GM15510 (cell line): ENCODE measurements around the gene MRPS9.

ENCODE experiments used
- POLR2A ChIP-seq: IDR thresholded peaks from 3 replicates; pipeline ENCODE4 v1.6.1; 2011; ENCODE audit warnings: borderline replicate concordance; ENCODE audit not compliant: insufficient read length; ENCODE audit errors: extremely low read depth

MRPS9 gene

DNA sequence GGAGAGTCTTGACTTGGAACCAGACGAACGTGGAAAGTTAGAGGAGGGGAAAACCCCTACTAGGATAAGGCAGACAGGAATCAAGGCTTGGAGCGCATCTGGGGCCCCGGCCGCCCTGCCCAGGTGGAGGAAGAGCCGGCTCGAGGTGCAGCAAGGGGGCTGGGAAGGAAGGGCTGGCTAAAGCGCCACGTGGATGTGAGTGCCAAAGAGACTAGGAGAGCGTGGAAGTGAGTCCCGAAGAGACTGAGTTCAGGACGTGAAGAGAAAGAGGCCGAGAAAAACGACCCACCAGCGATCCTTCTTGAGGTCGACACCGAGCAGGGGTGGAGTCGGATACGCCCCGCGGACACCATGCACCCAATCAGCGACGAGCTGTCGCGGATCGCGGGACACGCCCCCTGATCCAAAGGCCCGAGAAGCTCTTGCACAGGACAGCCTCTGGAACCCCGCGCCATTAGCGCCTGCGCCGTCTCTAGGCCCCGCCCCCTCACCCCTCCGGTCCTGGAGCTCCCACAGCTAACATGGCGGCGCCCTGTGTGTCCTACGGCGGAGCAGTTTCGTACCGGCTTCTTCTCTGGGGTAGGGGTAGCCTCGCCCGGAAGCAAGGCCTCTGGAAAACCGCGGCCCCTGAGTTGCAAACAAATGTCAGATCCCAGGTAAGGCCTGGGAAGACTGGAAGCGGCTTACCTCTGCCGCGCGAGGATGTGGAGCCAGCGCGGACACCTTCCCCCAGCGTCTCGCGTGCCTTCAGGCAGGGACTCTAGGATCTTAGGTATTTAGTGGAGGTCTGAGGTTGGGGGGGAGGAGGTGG, at the start of gene MRPS9:
MRPS9 (plus strand) TSS at position 498 of the 811 bp plus-strand sequence; CDS start at position 522, 24 bp downstream.
- TF ChIP-seq POLR2A = peak; percentile 85

DNA sequence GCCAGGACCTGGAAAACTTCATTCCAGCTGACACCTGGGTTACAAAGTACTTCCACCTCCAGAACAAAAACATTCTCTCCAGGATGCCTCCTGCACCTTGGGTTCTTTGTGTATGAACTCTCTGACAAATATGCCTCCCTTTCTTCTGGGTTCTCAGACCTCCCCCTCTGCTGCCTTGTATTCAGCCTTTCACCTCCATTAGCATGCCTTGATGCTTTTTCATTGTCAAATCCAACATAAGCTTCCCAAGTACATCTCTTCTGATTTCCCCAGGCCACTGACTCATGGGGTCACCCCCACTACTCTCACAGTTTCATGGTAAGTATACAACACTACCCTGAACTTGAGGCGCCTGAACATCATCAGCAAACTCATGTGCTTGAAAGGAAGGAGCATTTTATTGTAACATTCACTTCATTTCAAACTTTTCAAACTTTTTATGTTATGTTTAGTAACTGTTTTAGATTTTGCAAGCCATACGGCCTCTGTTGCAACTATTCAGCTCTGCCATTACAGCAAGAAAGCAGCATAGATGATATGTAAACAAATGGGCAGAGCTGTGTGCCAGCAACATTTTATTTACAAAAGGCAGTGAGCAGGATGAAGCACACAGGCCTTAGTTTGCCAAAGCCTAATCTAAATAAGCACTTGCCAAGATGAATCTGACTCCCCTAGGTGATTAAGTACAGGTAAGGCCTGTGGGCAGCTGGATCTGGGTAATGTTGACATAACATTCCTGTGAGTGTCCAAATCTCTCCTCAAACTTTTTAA, 32.5 kb upstream of the MRPS9 start:
- no peak for TF ChIP-seq POLR2A

DNA sequence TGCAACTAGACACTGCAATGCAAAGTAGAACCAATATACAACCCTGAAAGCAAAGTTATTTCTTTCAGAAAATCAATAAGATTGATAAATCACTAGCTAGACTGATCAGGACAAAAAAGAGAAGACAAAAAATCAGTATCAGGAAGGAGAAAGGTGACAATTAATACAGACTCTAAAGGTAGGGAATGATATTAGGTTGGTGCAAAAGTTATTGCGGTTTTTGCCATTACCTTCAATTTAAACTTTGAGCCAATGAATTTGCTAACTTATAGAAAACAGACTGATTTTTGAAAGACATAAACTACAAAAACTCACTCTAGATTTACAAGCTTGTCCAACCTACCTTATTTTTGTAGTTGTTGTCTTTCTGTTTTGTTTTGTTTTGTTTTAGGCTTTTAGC, 30.5 kb upstream of the MRPS9 start:
- no peak for TF ChIP-seq POLR2A

DNA sequence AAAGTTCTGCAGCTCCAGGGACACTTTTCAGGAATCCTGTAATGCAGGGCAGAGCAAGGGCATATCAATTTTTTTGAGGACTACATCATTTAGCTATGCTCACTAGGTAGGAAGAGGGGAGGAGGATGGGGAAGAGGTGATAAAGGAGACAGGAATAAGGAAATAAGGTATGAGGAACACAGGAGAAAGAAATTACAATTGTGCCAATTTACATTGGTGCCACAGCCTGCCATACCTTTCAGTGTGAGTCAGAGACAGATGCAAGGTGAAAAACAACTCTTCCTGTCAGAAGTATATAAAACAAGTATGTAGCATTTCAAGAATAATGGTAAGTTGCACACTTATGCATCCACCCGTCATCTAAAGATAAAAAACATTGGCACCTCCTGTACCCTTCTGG, 5.4 kb upstream of the MRPS9 start:
- no peak for TF ChIP-seq POLR2A

DNA sequence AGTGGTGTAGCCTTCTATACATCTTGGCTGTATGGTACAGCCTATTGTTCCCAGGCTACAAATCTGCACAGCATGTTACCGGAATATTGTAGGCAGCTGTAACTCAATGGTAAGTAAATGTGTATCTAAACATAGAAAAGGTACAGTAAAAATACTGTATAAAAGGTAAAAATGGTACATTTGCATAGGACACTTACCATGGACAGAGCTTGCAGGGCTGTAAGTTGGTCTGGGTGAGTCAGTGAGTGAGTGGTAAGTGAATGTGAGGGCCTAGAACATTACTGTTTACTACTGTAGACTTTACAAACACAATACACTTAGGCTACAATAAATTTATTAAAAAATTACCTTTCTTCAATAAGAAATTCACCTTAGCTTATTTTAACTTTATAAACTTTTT, 3.7 kb upstream of the MRPS9 start:
- TF ChIP-seq POLR2A = no peak

DNA sequence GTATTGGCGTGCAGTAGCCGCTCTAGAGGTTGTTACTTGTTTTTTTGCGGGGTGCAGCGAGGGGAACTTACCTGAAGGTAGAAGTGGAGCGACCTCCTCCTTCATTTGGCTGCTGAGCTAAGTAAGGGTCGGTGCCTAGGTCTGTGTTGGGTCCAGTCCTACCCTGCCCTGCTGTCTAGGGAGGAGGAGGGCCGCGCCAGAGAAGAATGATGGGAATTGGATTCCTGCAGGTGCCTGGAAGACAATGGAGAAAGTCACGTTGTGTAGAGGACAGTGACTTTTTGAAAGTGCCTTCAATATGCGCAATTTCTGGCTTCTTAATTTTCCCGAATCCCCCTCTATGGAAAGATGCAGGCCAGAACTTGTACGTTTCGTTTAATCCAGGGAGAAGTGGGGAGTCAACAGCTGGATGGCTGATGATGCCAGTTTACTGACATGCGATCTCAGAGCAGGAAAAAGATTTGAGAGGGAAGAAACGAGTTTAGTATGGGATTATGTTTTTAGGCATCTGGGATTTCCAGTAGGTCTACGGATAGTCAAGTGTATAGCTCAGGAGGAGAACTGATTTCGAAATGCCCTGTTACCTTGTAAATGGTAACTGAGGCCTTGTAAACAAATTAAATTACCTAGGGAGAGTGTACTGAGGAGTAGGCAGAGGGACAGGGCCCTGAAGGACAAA, 653 bp downstream of the MRPS9 start:
- no peak for TF ChIP-seq POLR2A

DNA sequence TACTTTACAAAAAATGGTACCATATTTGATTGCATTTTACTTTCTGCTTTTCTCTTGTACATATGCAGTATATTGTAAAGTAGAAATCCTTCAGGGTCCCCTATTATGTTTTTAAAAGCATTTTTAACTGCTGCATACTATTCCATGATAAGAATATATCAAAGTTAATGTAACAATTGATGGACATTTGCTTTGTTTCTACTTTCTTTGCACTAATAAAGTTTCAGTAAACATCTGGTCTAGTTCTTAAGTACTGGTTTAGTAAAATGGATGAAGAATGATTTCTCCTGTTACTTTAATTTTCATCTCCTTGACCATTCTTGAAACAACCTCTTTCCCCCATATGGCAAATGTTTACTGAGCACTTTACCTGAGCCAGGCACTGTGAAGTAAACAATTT, 1.7 kb downstream of the MRPS9 start:
- TF ChIP-seq POLR2A = no peak

DNA sequence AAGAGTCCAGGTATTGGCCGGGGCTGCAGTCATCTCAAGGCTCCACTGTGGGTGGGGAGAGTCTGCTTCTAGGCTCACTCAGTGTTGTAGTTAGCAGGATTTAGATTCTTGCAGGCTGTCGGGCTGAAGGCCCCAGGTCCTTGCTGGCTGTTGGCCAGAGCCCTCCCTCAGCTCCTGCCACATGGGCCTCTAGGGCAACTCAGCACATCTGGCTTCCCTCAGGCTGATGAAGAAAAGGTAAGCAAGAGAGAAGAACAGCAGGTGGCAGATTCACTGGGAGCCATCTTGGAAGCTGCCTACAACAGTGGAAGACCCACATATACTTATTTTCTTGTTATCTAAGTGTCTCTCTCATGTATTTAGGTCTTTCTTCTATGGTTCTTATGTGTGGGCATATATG, 4.3 kb downstream of the MRPS9 start:
- no peak for TF ChIP-seq POLR2A

DNA sequence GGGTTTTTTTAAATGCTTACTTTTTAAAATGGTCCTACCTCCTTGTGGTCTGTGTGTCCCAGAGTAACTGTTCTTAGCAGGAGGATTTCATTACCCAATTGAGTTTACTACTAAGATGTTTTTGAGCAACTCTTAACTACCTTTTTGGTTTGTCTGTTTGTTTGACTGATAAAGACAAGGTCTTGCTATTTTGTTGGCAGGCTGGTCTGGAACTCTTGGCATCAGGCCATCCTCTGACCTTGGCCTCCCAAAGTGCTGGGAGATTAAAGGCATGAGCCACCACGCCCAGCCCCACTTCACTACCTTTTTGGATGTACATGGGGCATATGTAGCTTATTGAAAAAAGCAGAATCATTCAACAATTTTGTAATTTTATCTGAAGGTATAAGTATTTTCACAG, 14.9 kb downstream of the MRPS9 start:
- TF ChIP-seq POLR2A = no peak

DNA sequence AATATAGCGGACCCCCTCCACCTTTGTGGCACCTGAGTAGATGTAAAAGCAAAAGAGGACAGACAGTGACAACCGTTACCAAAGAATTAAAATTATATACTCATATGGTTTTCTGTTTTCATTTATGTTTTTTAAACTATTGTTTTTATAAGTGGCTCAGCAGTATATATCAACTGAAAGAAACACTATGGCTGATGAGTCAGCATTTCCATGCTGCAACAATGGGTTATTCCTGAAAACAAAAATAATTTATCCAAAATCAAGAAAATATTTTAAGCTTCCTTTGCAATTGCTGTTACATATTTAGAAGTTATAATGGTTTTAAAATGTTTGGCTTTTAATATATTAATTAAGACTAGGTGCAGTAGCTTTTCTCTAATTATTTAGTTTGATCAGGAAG, 17.7 kb downstream of the MRPS9 start:
- TF ChIP-seq POLR2A = no peak

DNA sequence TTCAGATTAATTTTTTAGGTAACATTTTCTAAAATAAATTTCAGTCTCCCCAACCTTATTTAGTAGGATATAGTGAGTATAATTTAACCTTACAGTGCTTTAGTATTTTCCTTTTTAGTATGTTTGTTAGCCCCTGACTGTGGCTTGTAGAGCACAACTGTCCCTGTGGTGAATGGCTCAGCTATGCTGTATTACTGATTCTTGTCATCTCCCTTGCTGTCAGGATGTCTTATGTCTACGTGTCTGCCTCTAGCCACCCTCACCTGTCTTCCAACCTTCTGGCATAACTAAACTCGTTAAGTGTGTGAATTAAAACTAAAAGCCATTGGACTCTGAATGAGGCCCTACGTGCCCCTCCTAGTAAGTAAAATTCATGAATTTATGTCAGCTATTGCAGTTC, 18.4 kb downstream of the MRPS9 start:
- no peak for TF ChIP-seq POLR2A

DNA sequence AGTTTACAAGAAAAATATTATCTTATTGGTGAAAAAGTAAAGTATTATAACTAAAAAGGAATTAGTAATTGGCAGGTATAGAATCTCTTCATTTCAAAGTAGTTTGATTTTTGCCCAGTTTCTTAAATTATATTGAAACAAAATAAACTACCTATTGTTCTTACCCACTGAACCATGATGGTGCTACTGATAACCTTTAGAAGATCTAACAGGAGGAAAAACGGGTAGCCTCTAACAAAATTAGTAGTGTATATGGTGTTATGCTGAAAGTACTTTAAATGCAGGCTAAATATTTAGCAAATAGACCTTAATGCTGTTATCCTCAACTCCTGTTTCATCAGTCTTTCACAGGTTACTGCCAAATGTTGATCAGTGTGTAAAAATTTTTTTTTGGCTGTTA, 19.1 kb downstream of the MRPS9 start:
- TF ChIP-seq POLR2A = no peak

DNA sequence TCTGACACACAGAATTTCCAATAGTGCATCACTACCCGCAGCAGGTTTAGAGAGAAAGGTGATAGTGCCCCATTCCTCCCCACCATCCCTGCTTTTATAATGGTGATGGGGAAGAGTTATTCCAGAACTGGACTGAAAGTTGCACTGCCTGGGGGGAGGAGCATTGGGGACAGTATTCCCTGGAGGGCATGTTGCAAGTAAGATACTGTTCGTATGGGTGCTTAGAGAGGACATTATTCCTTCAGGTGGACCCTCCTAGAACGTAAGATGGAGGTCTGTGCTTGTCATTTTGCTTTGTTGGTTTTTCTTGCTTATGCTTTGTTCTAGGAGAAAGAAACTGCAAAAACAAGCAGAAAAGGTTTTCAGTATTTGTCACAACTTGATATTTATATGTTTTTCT, 23.7 kb downstream of the MRPS9 start:
- TF ChIP-seq POLR2A = no peak

DNA sequence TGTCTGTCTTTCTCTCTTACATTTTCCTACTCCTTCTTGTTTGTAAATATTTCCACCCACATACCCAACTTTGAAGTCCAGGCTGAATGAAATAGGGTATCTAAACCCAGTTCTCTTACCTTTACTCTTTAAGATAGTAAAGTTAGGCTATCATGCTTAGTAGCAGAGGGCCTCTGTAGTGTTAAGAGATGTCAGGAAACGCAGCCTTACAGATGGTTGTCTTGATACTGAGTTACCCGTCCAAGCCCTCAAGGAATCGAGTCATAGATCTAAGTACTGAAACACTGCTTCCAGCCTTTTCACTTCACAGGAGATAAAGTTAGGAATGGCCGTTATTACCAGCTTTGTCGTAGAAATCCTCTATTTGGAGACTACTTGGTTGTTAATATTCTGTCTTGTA, 24.3 kb downstream of the MRPS9 start:
- TF ChIP-seq POLR2A = no peak

DNA sequence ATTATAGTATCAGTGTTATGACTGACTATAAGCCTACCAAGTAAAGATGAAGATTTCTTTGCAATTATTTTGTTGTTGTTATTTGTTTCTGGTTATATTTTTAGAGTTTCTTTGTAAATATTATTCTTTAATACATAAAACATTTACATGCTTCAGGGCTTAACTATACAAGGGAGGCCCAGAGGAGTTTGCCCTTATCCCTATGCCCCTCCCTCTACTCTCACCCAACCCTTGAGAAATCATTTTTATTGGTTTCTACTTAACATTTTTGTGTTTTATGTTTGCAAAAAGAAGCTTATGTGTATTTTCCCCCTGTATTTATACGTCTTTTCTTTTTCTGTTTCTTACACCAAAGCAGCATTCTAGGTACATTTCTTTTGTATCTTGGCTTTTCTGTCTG, 30.5 kb downstream of the MRPS9 start:
- no peak for TF ChIP-seq POLR2A
